PC-3 (cell line): ENCODE results near the gene SLC10A7. TPM values are rescaled to one million over a fixed set of nuclear protein-coding genes. Genes with fewer than 3 reads are reported as not detected.

Experiments used
- ATAC-seq: fragments of 200-7000 bp; cut with Tn5 transposase; 2 replicates; pipeline ENCODE4 v1.9.1; 2020; ENCODE audit warnings: mild to moderate bottlenecking, moderate library complexity
- BruUV-seq: library from RNA; stranded (reverse); fragments of 400-500 nt; replicated peaks from 2 replicates; lab custom pipeline; 2021; lab: Mats Ljungman, UMichigan
- CTCF ChIA-PET: fragments of 300-600 bp; sonication (Branson Sonifier 250); formaldehyde crosslinking; loops from one replicate; lab custom pipeline; 2022; ENCODE audit warnings: antibody characterized with exemption; lab: Charles Lee
- POLR2A ChIA-PET: fragments of 300-600 bp; sonication (Branson Sonifier 250); formaldehyde crosslinking; loops from one replicate; lab custom pipeline; 2022; ENCODE audit warnings: antibody characterized with exemption; ENCODE audit not compliant: unreplicated experiment; lab: Charles Lee
- DNase-seq: peaks from one replicate; pipeline ENCODE4 v3.0.0-alpha.2; 2015
- H2AFZ ChIP-seq: fragments of 300-600 bp; sonication (generic); 2 replicates; pipeline ENCODE4 v1.6.0; 2016; ENCODE audit warnings: antibody characterized with exemption, low read length
- H3F3A ChIP-seq: fragments of 300-600 bp; sonication (generic); one replicate; pipeline ENCODE4 v1.6.0; 2017; ENCODE audit warnings: antibody characterized with exemption, low read length, control low read depth, mild to moderate bottlenecking; ENCODE audit not compliant: unreplicated experiment
- H3K27ac ChIP-seq: fragments of 300-600 bp; sonication (generic); 2 replicates; pipeline ENCODE4 v1.5.1; 2016; ENCODE audit warnings: mild to moderate bottlenecking, low read length
- H3K27me3 ChIP-seq: fragments of 300-600 bp; sonication (generic); 2 replicates; pipeline ENCODE4 v1.6.1; 2016; ENCODE audit warnings: low read length, mixed read lengths
- H3K36me3 ChIP-seq: fragments of 300-600 bp; sonication (generic); 2 replicates; pipeline ENCODE4 v1.6.1; 2016; ENCODE audit warnings: low read depth, mixed run types, low read length, mixed read lengths
- H3K4me1 ChIP-seq: fragments of 300-600 bp; sonication (generic); 2 replicates; pipeline ENCODE4 v1.5.1; 2016; ENCODE audit warnings: low read length; ENCODE audit not compliant: insufficient read depth
- H3K4me2 ChIP-seq: fragments of 300-600 bp; sonication (generic); 2 replicates; pipeline ENCODE4 v1.6.0; 2016; ENCODE audit warnings: low read length
- H3K4me3 ChIP-seq: fragments of 300-600 bp; sonication (generic); 2 replicates; pipeline ENCODE4 v1.5.1; 2016; ENCODE audit warnings: mild to moderate bottlenecking, low read length, mixed read lengths
- H3K79me2 ChIP-seq: fragments of 300-600 bp; sonication (generic); 2 replicates; pipeline ENCODE4 v1.6.1; 2017; ENCODE audit warnings: low read length, mixed read lengths
- H3K9ac ChIP-seq: fragments of 300-600 bp; sonication (generic); 2 replicates; pipeline ENCODE4 v1.6.0; 2016; ENCODE audit warnings: mild to moderate bottlenecking, low read length
- H3K9me2 ChIP-seq: fragments of 300-600 bp; sonication (generic); replicated peaks from 2 replicates; pipeline ENCODE4 v1.6.1; 2016; ENCODE audit warnings: mixed run types, low read length, mixed read lengths
- H3K9me3 ChIP-seq: fragments of 300-600 bp; sonication (generic); 2 replicates; pipeline ENCODE4 v1.6.1; 2016; ENCODE audit warnings: low read length, mixed read lengths
- H4K20me1 ChIP-seq: fragments of 300-600 bp; sonication (generic); 2 replicates; pipeline ENCODE4 v1.6.1; 2016; ENCODE audit warnings: low read length, mixed read lengths
- CTCF ChIP-seq: fragments of 300-600 bp; sonication (generic); conservative IDR thresholded peaks from 2 replicates; pipeline ENCODE4 v1.5.1; 2017; ENCODE audit warnings: antibody characterized with exemption, low read depth, mild to moderate bottlenecking, low read length
- EZH2 ChIP-seq: fragments of 300-600 bp; sonication (generic); IDR thresholded peaks from one replicate; pipeline ENCODE4 v1.6.1; 2017; ENCODE audit warnings: antibody characterized with exemption, mild to moderate bottlenecking, low read length; ENCODE audit not compliant: unreplicated experiment
- EZH2phosphoT487 ChIP-seq: fragments of 300-600 bp; sonication (generic); IDR thresholded peaks from 2 replicates; pipeline ENCODE4 v1.6.1; 2018; ENCODE audit warnings: mild to moderate bottlenecking, antibody characterized with exemption, low read length, borderline replicate concordance
- intact Hi-C: fragments of 100-400 bp; cut with micrococcal nuclease; formaldehyde crosslinking; loops from 2 replicates; pipeline ENCODE4 v1.9.0; 2023
- total RNA-seq: library from RNA; depleted of rRNA; stranded (reverse); fragments of >200 nt; gene quantifications from 2 replicates; pipeline ENCODE4 v1.2.3, GENCODE V29; 2014

Gene SLC10A7
- total RNA-seq, 1 experiment from 2014 or later, result 9.1 TPM

- DNase-seq (peak; percentile 87), ATAC-seq (peak; percentile 75)
- Histone ChIP-seq H3K9me3 (no peaks in the 10 kb centered on the region), H3K4me3 (peak overlapping the region; percentile 28; the same call in 1 of the 2 replicates), H3F3A (peaks cover 19% of the 10 kb centered on the region), H3K79me2 (no peaks in the 10 kb centered on the region), H4K20me1 (peaks cover 13% of the 10 kb centered on the region; the same call in 1 of the 2 replicates), H3K4me1 (peaks cover 70% of the 10 kb centered on the region), H3K4me2 (peak overlapping the region; percentile 64), H2AFZ (no peak overlapping the region), H3K36me3 (no peaks in the 10 kb centered on the region), H3K9ac (no peak overlapping the region), H3K27ac (0 out of 2 replicates have a peak overlapping the region, but pooled peaks have one; percentile 9), H3K27me3 (no peaks in the 10 kb centered on the region), H3K9me2 (no peaks in the 10 kb centered on the region)
- TF ChIP-seq EZH2, result no peak
- TF ChIP-seq CTCF, result no peak
- TF ChIP-seq EZH2phosphoT487, result no peak
- intact Hi-C loops, result loop anchor here (5.0 kb wide), 1 partner anchor 156 kb away; the partner anchor contains the start of gene LSM6
- ChIA-PET CTCF (no interaction called here), POLR2A (no interaction called here)
- BruUV-seq, result no TSS peak
Measured at GRCh38 chr4:146333187-146333894, 188.4 kb downstream of the SLC10A7 start.

- peak overlapping the region; percentile 10; the same call in 1 of the 2 replicates for H3K4me3 ChIP-seq
- peaks cover 5% of the 10 kb centered on the region for H3F3A ChIP-seq
- no TSS peak for BruUV-seq
- H3K79me2 ChIP-seq, result no peaks in the 10 kb centered on the region
- intact Hi-C loops, result loop anchor here (5.0 kb wide), 1 partner anchor 153 kb away; the partner anchor contains the start of gene LSM6
- no peaks in the 10 kb centered on the region for H3K36me3 ChIP-seq
- ATAC-seq (peak; percentile 9), DNase-seq (peak; percentile 68)
- no peak for TF ChIP-seq CTCF
- H3K4me2 ChIP-seq, result peak overlapping the region; percentile 47
- H2AFZ ChIP-seq, result no peak overlapping the region
- CTCF ChIA-PET, result interaction anchor here (0.8 kb wide), 1 partner anchor 69 kb away, joined by 3 read pairs; no protein-coding TSS in a partner anchor
- peaks cover 61% of the 10 kb centered on the region for H3K4me1 ChIP-seq
- no peaks in the 10 kb centered on the region for H3K27me3 ChIP-seq
- H3K9me2 ChIP-seq, result no peaks in the 10 kb centered on the region
- H3K9me3 ChIP-seq, result no peaks in the 10 kb centered on the region
- no peaks in the 10 kb centered on the region for H4K20me1 ChIP-seq
- POLR2A ChIA-PET, result interaction anchor here (0.6 kb wide), 1 partner anchor 225 kb away, joined by 3 read pairs; no protein-coding TSS in a partner anchor
- no peak overlapping the region for H3K9ac ChIP-seq
- peak overlapping the region; percentile 72 for H3K27ac ChIP-seq
Measured at GRCh38 chr4:146330392-146330791, 191.3 kb downstream of the SLC10A7 start.
